GM18873 (cell line): ENCODE data around the gene FOXP1.

Source experiments
- ATAC-seq: cut with Tn5 transposase; IDR thresholded peaks from one replicate; pipeline ENCODE4 v1.9.1; 2021; ENCODE audit warnings: mild to moderate bottlenecking, moderate library complexity, moderate number of reproducible peaks; ENCODE audit not compliant: unreplicated experiment, low FRiP score

The FOXP1 gene

GRCh38 chr3:71010726-71011455 lies 572.6 kb downstream of the FOXP1 start:
- ATAC-seq, result peak; percentile 56

- ATAC-seq, result no peak
These were observed 575.1 kb downstream of the FOXP1 start for GRCh38 chr3:71008350-71008935.

GRCh38 chr3:71006810-71007785 lies 576.4 kb downstream of the FOXP1 start:
- no peak for ATAC-seq

- no peak for ATAC-seq
These were observed 577.7 kb downstream of the FOXP1 start for GRCh38 chr3:71005702-71006321.

GRCh38 chr3:71003511-71003910 lies 580.0 kb downstream of the FOXP1 start:
- no peak for ATAC-seq

- ATAC-seq, result no peak
These were observed 581.2 kb downstream of the FOXP1 start for GRCh38 chr3:71002298-71002697.

GRCh38 chr3:71001303-71001830 lies 582.2 kb downstream of the FOXP1 start:
- ATAC-seq, result no peak

GRCh38 chr3:71000483-71000882 lies 583.0 kb downstream of the FOXP1 start:
- no peak for ATAC-seq

GRCh38 chr3:70999730-71000129 lies 583.8 kb downstream of the FOXP1 start:
- no peak for ATAC-seq

- ATAC-seq, result no peak
These were observed 587.4 kb downstream of the FOXP1 start for GRCh38 chr3:70996082-70996481.

GRCh38 chr3:70994644-70995043 lies 588.9 kb downstream of the FOXP1 start:
- ATAC-seq, result no peak

- ATAC-seq, result no peak
These were observed 590.8 kb downstream of the FOXP1 start for GRCh38 chr3:70992562-70993204.

GRCh38 chr3:70992131-70992530 lies 591.4 kb downstream of the FOXP1 start:
- no peak for ATAC-seq

GRCh38 chr3:70990723-70991122 lies 592.8 kb downstream of the FOXP1 start:
- ATAC-seq, result no peak

- no peak for ATAC-seq
These were observed 593.3 kb downstream of the FOXP1 start for GRCh38 chr3:70990185-70990584.

GRCh38 chr3:70989174-70989573 lies 594.4 kb downstream of the FOXP1 start:
- ATAC-seq, result no peak

GRCh38 chr3:70988111-70988510 lies 595.4 kb downstream of the FOXP1 start:
- ATAC-seq, result no peak

GRCh38 chr3:70985572-70985971 lies 598.0 kb downstream of the FOXP1 start:
- ATAC-seq, result no peak

- no peak for ATAC-seq
These were observed 598.6 kb downstream of the FOXP1 start for GRCh38 chr3:70984776-70985482.
